HG03095 (cell line): ENCODE data around the gene LRCH2.
"Not testable (repeated sequence)": the region's sequence is repeated elsewhere in the genome, so short reads cannot be mapped to it uniquely, and the experiment has no call there.

Source experiments
- ATAC-seq: cut with Tn5 transposase; IDR thresholded peaks from one replicate; pipeline ENCODE4 v1.9.1; 2021; ENCODE audit warnings: moderate library complexity; ENCODE audit not compliant: unreplicated experiment

The LRCH2 gene

GRCh38 chrX:115214151-115214550, 19.7 kb downstream of the LRCH2 start:
- ATAC-seq = no peak

GRCh38 chrX:115209547-115209946, 24.3 kb downstream of the LRCH2 start:
- not testable (repeated sequence) for ATAC-seq

- ATAC-seq = no peak
Observed at GRCh38 chrX:115204040-115204439, 29.9 kb downstream of the LRCH2 start.

- no peak for ATAC-seq
Observed at GRCh38 chrX:115192244-115192700, 41.6 kb downstream of the LRCH2 start.

- no peak for ATAC-seq
Observed at GRCh38 chrX:115191490-115192243, 42.2 kb downstream of the LRCH2 start.

GRCh38 chrX:115190636-115191489, 43.0 kb downstream of the LRCH2 start:
- ATAC-seq = no peak

- no peak for ATAC-seq
Observed at GRCh38 chrX:115189646-115190635, 44.0 kb downstream of the LRCH2 start.

- no peak for ATAC-seq
Observed at GRCh38 chrX:115189110-115189509, 44.8 kb downstream of the LRCH2 start, which contains the start of gene RBMXL3. Gene RBMXL3 (plus strand): TSS chrX:115189410. CDS start chrX:115189442, 32 bp downstream.

- ATAC-seq = no peak
Observed at GRCh38 chrX:115183980-115184379, 49.9 kb downstream of the LRCH2 start.

- no peak for ATAC-seq
Observed at GRCh38 chrX:115178473-115178872, 55.4 kb downstream of the LRCH2 start.

- ATAC-seq = no peak
Observed at GRCh38 chrX:115177932-115178331, 56.0 kb downstream of the LRCH2 start.

- no peak for ATAC-seq
Observed at GRCh38 chrX:115174548-115174947, 59.3 kb downstream of the LRCH2 start.

GRCh38 chrX:115173181-115173580, 60.7 kb downstream of the LRCH2 start:
- ATAC-seq = no peak

GRCh38 chrX:115147220-115147619, 86.7 kb downstream of the LRCH2 start:
- no peak for ATAC-seq

- no peak for ATAC-seq
Observed at GRCh38 chrX:115142057-115142456, 91.8 kb downstream of the LRCH2 start.

- ATAC-seq = no peak
Observed at GRCh38 chrX:115138040-115138439, 95.9 kb downstream of the LRCH2 start.

GRCh38 chrX:115134382-115134781, 99.5 kb downstream of the LRCH2 start:
- ATAC-seq = no peak

- ATAC-seq = no peak
Observed at GRCh38 chrX:115112411-115112810, 121.5 kb downstream of the LRCH2 start.

- no peak for ATAC-seq
Observed at GRCh38 chrX:115098897-115099296, 135.0 kb downstream of the LRCH2 start.

GRCh38 chrX:115093191-115093590, 140.7 kb downstream of the LRCH2 start:
- no peak for ATAC-seq

GRCh38 chrX:115089419-115089818, 144.5 kb downstream of the LRCH2 start:
- ATAC-seq = no peak
